H1 (cell line): ENCODE data around the gene ORC2. TPM values are rescaled to one million over a fixed set of nuclear protein-coding genes. Genes with fewer than 3 reads are reported as not detected.

Experiments used
- CTCF ChIA-PET: fragments of 300-600 bp; sonication (Branson Sonifier 250); formaldehyde crosslinking; loops from one replicate; lab custom pipeline; 2021; ENCODE audit not compliant: partially characterized antibody; lab: Charles Lee
- POLR2A ChIA-PET: fragments of 300-600 bp; sonication (Branson Sonifier 250); formaldehyde crosslinking; loops from one replicate; lab custom pipeline; 2021; ENCODE audit warnings: inconsistent platforms; ENCODE audit not compliant: partially characterized antibody; lab: Charles Lee
- DNase-seq, 2 experiments: peaks; one replicate each; pipeline versions ENCODE4 v3.0.0 to v3.0.0-alpha.2; 2010 to 2022; ENCODE audit warnings: low spot score in 2 of 2, low read depth in 1 of 2, mixed read lengths in 1 of 2
- FAIRE-seq: peaks from 2 replicates; lab custom pipeline; 2011; peaks lifted over from hg19 to GRCh38; lab: Jason Lieb, UNC
- H2AFZ ChIP-seq: 2 replicates; pipeline ENCODE4 v1.8.1; 2012; ENCODE audit warnings: low read length, inconsistent platforms
- H2AK5ac ChIP-seq: 2 replicates; pipeline ENCODE4 v1.6.1; 2013; ENCODE audit warnings: low read depth, low read length
- H2BK120ac ChIP-seq: replicated peaks from 2 replicates; pipeline ENCODE3; 2013; ENCODE audit warnings: low read depth, low read length, inconsistent platforms
- H2BK12ac ChIP-seq: 2 replicates; pipeline ENCODE4 v1.6.1; 2013; ENCODE audit warnings: low read depth, low read length
- H2BK15ac ChIP-seq: 2 replicates; pipeline ENCODE4 v1.6.1; 2013; ENCODE audit warnings: low read length
- H2BK20ac ChIP-seq: 2 replicates; pipeline ENCODE4 v1.6.1; 2013; ENCODE audit warnings: low read length
- H2BK5ac ChIP-seq: 2 replicates; pipeline ENCODE4 v1.6.1; 2013; ENCODE audit warnings: low read depth, low read length
- H3K14ac ChIP-seq: 2 replicates; pipeline ENCODE4 v1.6.1; 2013; ENCODE audit warnings: inconsistent platforms; ENCODE audit not compliant: insufficient read length
- H3K18ac ChIP-seq: 2 replicates; pipeline ENCODE4 v1.6.1; 2013; ENCODE audit warnings: low read length; ENCODE audit errors: extremely low read depth
- H3K23ac ChIP-seq: 2 replicates; pipeline ENCODE4 v1.6.1; 2013; ENCODE audit warnings: inconsistent platforms; ENCODE audit not compliant: insufficient read length
- H3K23me2 ChIP-seq: 2 replicates; pipeline ENCODE4 v1.6.1; 2013; ENCODE audit warnings: low read depth, low read length
- H3K27ac ChIP-seq: 2 replicates; pipeline ENCODE4 v1.6.1; 2011; ENCODE audit warnings: low read depth, low read length, inconsistent platforms
- H3K27me3 ChIP-seq, 4 experiments: replicated peaks in 1 of 4; 1 replicate in 1 of 4; 2 replicates in 3 of 4; pipeline versions ENCODE4 v1.6.1 to v1.8.1; 2011 to 2013; ENCODE audit warnings: low read length in 3 of 4, mild to moderate bottlenecking in 3 of 4, inconsistent platforms in 2 of 4, mixed read lengths in 2 of 4, moderate library complexity in 1 of 4; ENCODE audit not compliant: control insufficient read depth in 3 of 4, insufficient read depth in 3 of 4; ENCODE audit errors: extremely low read depth in 1 of 4
- H3K36me3 ChIP-seq, 4 experiments: 2 replicates each; pipeline versions ENCODE4 v1.6.1 to v1.8.1; 2011 to 2013; ENCODE audit warnings: mild to moderate bottlenecking in 4 of 4, low read length in 3 of 4, moderate library complexity in 2 of 4, control low read depth in 1 of 4, inconsistent platforms in 1 of 4; ENCODE audit not compliant: insufficient read depth in 4 of 4, control insufficient read depth in 2 of 4
- H3K4ac ChIP-seq: replicated peaks from 2 replicates; pipeline ENCODE3; 2013; ENCODE audit warnings: low read length, low read depth, mixed read lengths, inconsistent platforms; ENCODE audit not compliant: insufficient read length
- H3K4me1 ChIP-seq, 4 experiments: replicated peaks in 1 of 4; 1 replicate in 1 of 4; 2 replicates in 3 of 4; pipeline versions ENCODE4 v1.6.1 to v1.8.1; 2011 to 2013; ENCODE audit warnings: low read length in 3 of 4, inconsistent platforms in 2 of 4, mixed read lengths in 1 of 4; ENCODE audit not compliant: insufficient read depth in 4 of 4, control insufficient read depth in 3 of 4
- H3K4me2 ChIP-seq, 2 experiments: 2 replicates each; pipeline versions ENCODE4 v1.6.1 to v1.8.1; 2011 to 2013; ENCODE audit warnings: low read depth in 2 of 2, low read length in 2 of 2, control low read depth in 1 of 2, inconsistent platforms in 1 of 2, mild to moderate bottlenecking in 1 of 2; ENCODE audit not compliant: insufficient read depth in 1 of 2
- H3K4me3 ChIP-seq, 4 experiments: fragments of 200-600, 300-600 bp in 1 of 4; sonication (generic), shearing (Covaris generic), sonication (Bioruptor Twin) in 1 of 4; 2 replicates each; pipeline versions ENCODE4 v1.5.1 to v1.8.1; 2011 to 2016; ENCODE audit warnings: low read length in 4 of 4, low read depth in 3 of 4, control low read depth in 2 of 4, inconsistent platforms in 2 of 4, mild to moderate bottlenecking in 2 of 4, mixed read lengths in 1 of 4, moderate library complexity in 1 of 4; ENCODE audit not compliant: insufficient read depth in 2 of 4; ENCODE audit errors: extremely low read depth in 1 of 4
- H3K56ac ChIP-seq: replicated peaks from 2 replicates; pipeline ENCODE3; 2013; ENCODE audit warnings: low read depth, mild to moderate bottlenecking, mixed read lengths, low read length, inconsistent platforms; ENCODE audit not compliant: insufficient read length
- H3K79me1 ChIP-seq: 2 replicates; pipeline ENCODE4 v1.6.1; 2013; ENCODE audit warnings: low read depth, low read length, control low read depth
- H3K79me2 ChIP-seq, 2 experiments: 2 replicates each; pipeline versions ENCODE4 v1.6.1 to v1.8.1; 2012 to 2013; ENCODE audit warnings: low read length in 2 of 2, mild to moderate bottlenecking in 2 of 2, inconsistent platforms in 1 of 2; ENCODE audit not compliant: insufficient read depth in 2 of 2, control insufficient read depth in 1 of 2
- H3K9ac ChIP-seq, 4 experiments: replicated peaks in 1 of 4; 1 replicate in 1 of 4; 2 replicates in 3 of 4; pipeline versions ENCODE4 v1.6.1 to v1.8.1; 2011 to 2013; ENCODE audit warnings: low read depth in 3 of 4, low read length in 3 of 4, control low read depth in 2 of 4, mild to moderate bottlenecking in 2 of 4, moderate library complexity in 2 of 4, inconsistent platforms in 1 of 4; ENCODE audit errors: extremely low read depth in 1 of 4
- H3K9me3 ChIP-seq, 2 experiments: 2 replicates each; pipeline versions ENCODE4 v1.6.1 to v1.8.1; 2012 to 2013; ENCODE audit warnings: mild to moderate bottlenecking in 2 of 2, moderate library complexity in 2 of 2, control low read depth in 1 of 2, inconsistent platforms in 1 of 2, low read depth in 1 of 2, low read length in 1 of 2, mixed read lengths in 1 of 2; ENCODE audit not compliant: insufficient read depth in 2 of 2
- H4K20me1 ChIP-seq, 2 experiments: replicated peaks in 1 of 2; 2 replicates each; pipeline versions ENCODE3 to v1.8.1; 2011 to 2013; ENCODE audit warnings: inconsistent platforms in 2 of 2, low read length in 2 of 2, mild to moderate bottlenecking in 1 of 2; ENCODE audit not compliant: insufficient read depth in 2 of 2, control insufficient read depth in 1 of 2
- H4K5ac ChIP-seq: 2 replicates; pipeline ENCODE4 v1.6.1; 2013; ENCODE audit warnings: low read length, low read depth, mixed read lengths, inconsistent platforms; ENCODE audit not compliant: insufficient read length
- H4K8ac ChIP-seq: 2 replicates; pipeline ENCODE4 v1.8.0; 2013; ENCODE audit warnings: mild to moderate bottlenecking, moderate library complexity, low read length, inconsistent platforms; ENCODE audit not compliant: insufficient read depth; ENCODE audit errors: extremely low read depth
- H4K91ac ChIP-seq: replicated peaks from 2 replicates; pipeline ENCODE3; 2013; ENCODE audit warnings: low read length, mixed read lengths, inconsistent platforms; ENCODE audit not compliant: insufficient read length
- BACH1 ChIP-seq: IDR thresholded peaks from 2 replicates; pipeline ENCODE4 v1.6.1; 2012; ENCODE audit warnings: low read length, improper control_type of control experiment
- CHD2 ChIP-seq: IDR thresholded peaks from 2 replicates; pipeline ENCODE4 v1.6.1; 2012; ENCODE audit warnings: low read length, improper control_type of control experiment
- CTBP2 ChIP-seq: IDR thresholded peaks from 2 replicates; pipeline ENCODE4 v1.7.0; 2011; ENCODE audit warnings: borderline replicate concordance, mild to moderate bottlenecking, moderate library complexity, mixed read lengths, low read length; ENCODE audit not compliant: insufficient read depth, insufficient read length
- E2F6 ChIP-seq: IDR thresholded peaks from 2 replicates; pipeline ENCODE4 v1.6.1; 2012; ENCODE audit warnings: inconsistent platforms
- JUN ChIP-seq: IDR thresholded peaks from 2 replicates; pipeline ENCODE4 v1.6.1; 2011; ENCODE audit warnings: low read depth, mild to moderate bottlenecking, improper control_type of control experiment, low read length
- KDM5A ChIP-seq: fragments of 200-600 bp; IDR thresholded peaks from 2 replicates; pipeline ENCODE4 v1.7.1; 2012; ENCODE audit warnings: mild to moderate bottlenecking, low read length, inconsistent platforms, mixed read lengths
- NANOG ChIP-seq: IDR thresholded peaks from 2 replicates; pipeline ENCODE4 v1.6.1; 2011; ENCODE audit warnings: low read length, low read depth, mild to moderate bottlenecking, inconsistent platforms; ENCODE audit not compliant: insufficient read depth, poor library complexity, severe bottlenecking
- PHF8 ChIP-seq: fragments of 200-600 bp; sonication (generic); conservative IDR thresholded peaks from 2 replicates; pipeline ENCODE4 v1.7.1; 2012; ENCODE audit warnings: low read depth, mild to moderate bottlenecking, inconsistent platforms, low read length, moderate library complexity
- RNF2 ChIP-seq: fragments of 200-900, 300-1000 bp; sonication (generic); IDR thresholded peaks from 2 replicates; pipeline ENCODE4 v1.7.1; 2016; ENCODE audit warnings: borderline replicate concordance, low read depth, mild to moderate bottlenecking, antibody characterized with exemption, low read length; ENCODE audit not compliant: poor library complexity, severe bottlenecking; ENCODE audit errors: missing control alignments
- SIRT6 ChIP-seq: IDR thresholded peaks from one replicate; pipeline ENCODE4 v1.7.1; 2012; ENCODE audit warnings: low read length, inconsistent platforms
- SP1 ChIP-seq: IDR thresholded peaks from 2 replicates; pipeline ENCODE4 v1.6.1; 2011; ENCODE audit warnings: low read depth, low read length
- SUZ12 ChIP-seq: fragments of 200-600 bp; sonication (generic); IDR thresholded peaks from 2 replicates; pipeline ENCODE4 v1.6.1; 2012; ENCODE audit warnings: mild to moderate bottlenecking, inconsistent platforms, low read length, moderate library complexity, mixed read lengths
- TBP ChIP-seq: IDR thresholded peaks from 2 replicates; pipeline ENCODE4 v1.6.1; 2011; ENCODE audit warnings: low read depth, low read length, improper control_type of control experiment
- TCF12 ChIP-seq: IDR thresholded peaks from 2 replicates; pipeline ENCODE4 v1.6.1; 2011; ENCODE audit warnings: low read depth, mild to moderate bottlenecking, low read length
- WGBS, 2 experiments: shearing (Covaris generic) in 1 of 2; methylation state at CpG; one replicate each; pipeline versions ENCODE4 v1.1.6 to v1.1.7; 2013 to 2015; ENCODE audit warnings: low lambda C conversion rate in 2 of 2, mixed read lengths in 2 of 2, inconsistent platforms in 1 of 2, low coverage in 1 of 2, missing lambda C conversion rate in 1 of 2; ENCODE audit not compliant: insufficient replicate concordance in 2 of 2, insufficient coverage in 1 of 2, insufficient read length in 1 of 2; ENCODE audit errors: extremely low coverage in 1 of 2, missing lambda C conversion rate in 1 of 2; 5-methylcytosine and 5-hydroxymethylcytosine counted together
- polyA plus RNA-seq, 7 experiments: library from polyadenylated mRNA; depleted of rRNA in 3 of 7; stranded (reverse) in 5 of 7; unstranded in 2 of 7; fragments of >200 nt in 5 of 7; fragments of 200-250 nt in 2 of 7; gene quantifications; 1 replicate in 5 of 7; 2 replicates in 1 of 7; 4 replicates in 1 of 7; pipeline versions ENCODE4 v1.2.1 to v1.2.3, GENCODE V29; 2011 to 2013; ENCODE audit warnings: missing spikeins in 2 of 7, mixed read lengths in 2 of 7
- total RNA-seq: library from RNA; stranded (reverse); fragmentation: NEBNext Ultra II Directional; extraction: Animal tissue kit (Norgen Biotek cat#: 25700); gene quantifications from 2 replicates; pipeline ENCODE4 v1.2.1, GENCODE V29; 2021

The ORC2 gene
- total and polyA plus RNA-seq, 2 of the 8 experiments (the other 6 are each of a cell fraction or from before 2014, with no cell fraction given): 7.1 to 89.8 TPM

DNA sequence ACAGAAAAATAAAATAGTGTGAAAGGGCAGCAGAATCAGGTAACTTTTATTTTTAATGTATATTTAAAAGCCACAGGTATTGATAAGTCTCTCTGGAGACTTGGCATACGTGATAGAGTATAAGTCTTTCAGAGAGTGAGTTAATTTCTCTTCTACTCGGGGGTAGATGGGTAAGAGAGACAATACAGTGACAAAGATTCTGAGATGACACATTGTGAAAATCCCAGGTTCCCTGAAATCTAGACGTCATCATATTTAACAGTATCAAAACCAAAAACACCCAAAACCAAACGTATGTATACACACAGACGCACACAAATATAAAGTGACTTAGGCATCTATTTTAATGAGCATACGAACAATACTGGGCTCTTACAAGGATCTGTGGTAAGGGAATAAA lies 41.0 kb downstream of the ORC2 start:
- H4K91ac ChIP-seq: no peak overlapping the region
- H2BK12ac ChIP-seq: no peak overlapping the region
- no peak overlapping the region for H3K14ac ChIP-seq
- H2BK5ac ChIP-seq: no peak overlapping the region
- H3K4me2 ChIP-seq: no peak overlapping the region
- no peaks in the 10 kb centered on the region for H3K4me1 ChIP-seq
- H3K9me3 ChIP-seq: no peaks in the 10 kb centered on the region
- no peak overlapping the region for H2BK20ac ChIP-seq
- no peaks in the 10 kb centered on the region for H3K27me3 ChIP-seq
- WGBS, 2 experiments: 94% methylated on average over 6 of the region's 6 CpGs; no CpG with 5 or more reads in 1 of the 2 experiments
- H2BK120ac ChIP-seq: no peak overlapping the region
- H4K8ac ChIP-seq: no peak overlapping the region
- H2AK5ac ChIP-seq: no peak overlapping the region
- no peak overlapping the region for H3K9ac ChIP-seq
- H3K79me1 ChIP-seq: no peaks in the 10 kb centered on the region
- no peaks in the 10 kb centered on the region for H3K79me2 ChIP-seq
- H2AFZ ChIP-seq: no peak overlapping the region
- DNase-seq: no peak
- no peak overlapping the region for H3K4ac ChIP-seq
- ChIA-PET POLR2A (interaction anchor here (1.4 kb wide), 1 partner anchor 10 kb away, joined by 6 read pairs; no protein-coding TSS in a partner anchor), CTCF (interaction anchor here (1.2 to 1.4 kb wide), 2 partner anchors 16 to 18 kb away, joined by 3 to 5 read pairs; no protein-coding TSS in a partner anchor)
- no peaks in the 10 kb centered on the region for H3K23me2 ChIP-seq
- peaks cover 8 to 64% (median 42%) of the 10 kb centered on the region in 4 experiments for H3K36me3 ChIP-seq
- H3K23ac ChIP-seq: no peak overlapping the region
- H4K20me1 ChIP-seq: peaks cover 0 to 2% of the 10 kb centered on the region in 2 experiments
- H3K56ac ChIP-seq: no peak overlapping the region
- H3K18ac ChIP-seq: no peak overlapping the region
- H3K4me3 ChIP-seq: no peak overlapping the region
- H4K5ac ChIP-seq: no peak overlapping the region
- H3K27ac ChIP-seq: no peak overlapping the region
- FAIRE-seq: no peak
- H2BK15ac ChIP-seq: no peak overlapping the region
- TF ChIP-seq SIRT6: no peak
- TF ChIP-seq KDM5A: no peak
- TF ChIP-seq TBP: no peak
- no peak for TF ChIP-seq PHF8
- TF ChIP-seq E2F6: no peak
- TF ChIP-seq SP1: no peak
- TF ChIP-seq SUZ12: no peak
- no peak for TF ChIP-seq BACH1
- TF ChIP-seq TCF12: no peak
- no peak for TF ChIP-seq JUN
- TF ChIP-seq RNF2: no peak
- no peak for TF ChIP-seq CTBP2
- TF ChIP-seq CHD2: no peak
- TF ChIP-seq NANOG: no peak
